Fibroblast of the aortic adventitia (primary cell): ENCODE results near the gene SIRT1. TPM values are rescaled to one million over a fixed set of nuclear protein-coding genes. Genes with fewer than 3 reads are reported as not detected.
"Not testable (repeated sequence)": the region's sequence is repeated elsewhere in the genome, so short reads cannot be mapped to it uniquely, and the experiment has no call there.

Source experiments
- DNase-seq: peaks from one replicate; pipeline ENCODE4 v3.0.0-alpha.2; 2010; ENCODE audit warnings: low read depth
- H3K4me3 ChIP-seq: 2 replicates; pipeline ENCODE4 v1.5.1; 2011; ENCODE audit warnings: low read depth, mild to moderate bottlenecking, control low read depth, low read length, moderate library complexity
- CTCF ChIP-seq: IDR thresholded peaks from 2 replicates; pipeline ENCODE4 v1.5.1; 2011; ENCODE audit warnings: mild to moderate bottlenecking, low read length, control low read depth, inconsistent platforms; ENCODE audit not compliant: insufficient read depth
- total RNA-seq: library from RNA; depleted of rRNA; stranded (reverse); fragments of >200 nt; gene quantifications from 2 replicates; pipeline ENCODE4 v1.2.3, GENCODE V29; 2012; ENCODE audit warnings: low replicate concordance

Gene SIRT1
- total RNA-seq, 1 donor, result 19.4 TPM

GRCh38 chr10:67861750-67862432 lies 22.6 kb upstream of the SIRT1 start:
- no peak for DNase-seq
- no peak overlapping the region for H3K4me3 ChIP-seq
- no peak for TF ChIP-seq CTCF

DNA sequence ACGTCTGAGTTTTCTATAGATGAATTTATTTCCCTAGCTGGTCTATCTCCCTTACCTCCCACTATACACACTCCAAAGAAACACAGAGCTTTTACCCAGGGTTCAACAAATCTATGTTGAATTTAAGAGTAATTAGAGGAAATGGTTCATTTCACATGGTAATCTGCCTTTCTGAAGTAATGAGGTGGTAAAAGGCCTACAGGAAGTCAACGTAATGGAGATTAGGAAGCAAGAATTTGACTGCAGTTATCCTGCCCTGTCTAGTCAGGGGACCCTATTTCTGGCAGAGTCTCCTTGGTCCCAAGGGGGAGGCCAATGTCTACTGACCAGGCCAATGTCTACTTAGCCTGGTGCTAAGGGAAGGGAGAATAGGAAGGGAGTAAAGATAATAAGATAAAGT lies 21.4 kb upstream of the SIRT1 start:
- TF ChIP-seq CTCF, result no peak
- no peak for DNase-seq
- H3K4me3 ChIP-seq, result no peak overlapping the region

DNA sequence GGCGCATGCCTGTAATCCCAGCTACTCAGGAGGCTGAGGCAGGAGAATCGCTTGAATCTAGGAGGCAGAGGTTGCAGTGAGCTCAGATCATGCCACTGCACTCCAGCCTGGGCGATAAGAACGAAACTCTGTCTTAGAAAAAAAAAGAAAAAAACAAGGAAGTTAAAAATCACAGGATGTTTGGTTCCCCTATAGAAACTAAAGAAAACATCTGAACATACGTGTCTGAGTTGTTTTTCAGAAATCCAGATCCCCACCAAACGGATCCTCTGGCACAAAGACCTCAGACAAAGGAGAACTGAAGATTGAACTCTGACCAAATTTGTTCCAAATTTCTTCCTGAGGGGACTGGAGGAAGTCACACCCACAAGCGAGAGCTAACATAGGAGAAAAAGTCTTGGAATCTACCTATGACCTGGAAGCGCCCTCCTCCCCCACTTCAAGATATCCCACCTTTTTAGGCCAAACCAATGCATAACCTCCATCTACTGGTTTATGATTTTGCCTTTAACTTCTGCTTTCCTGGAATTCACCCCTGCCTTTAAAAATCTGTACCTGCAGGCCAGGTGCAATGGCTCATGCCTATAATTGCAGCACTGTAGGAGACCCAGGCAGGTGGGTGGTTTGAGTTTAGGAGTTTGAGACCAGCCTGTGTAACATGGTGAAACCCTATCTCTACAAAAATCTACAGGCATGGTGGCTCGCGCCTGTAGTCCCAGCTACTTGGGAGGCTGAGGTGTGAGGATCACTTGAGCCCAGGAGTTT lies 19.7 kb upstream of the SIRT1 start:
- TF ChIP-seq CTCF, result no peak
- H3K4me3 ChIP-seq, result no peak overlapping the region
- no peak for DNase-seq

DNA sequence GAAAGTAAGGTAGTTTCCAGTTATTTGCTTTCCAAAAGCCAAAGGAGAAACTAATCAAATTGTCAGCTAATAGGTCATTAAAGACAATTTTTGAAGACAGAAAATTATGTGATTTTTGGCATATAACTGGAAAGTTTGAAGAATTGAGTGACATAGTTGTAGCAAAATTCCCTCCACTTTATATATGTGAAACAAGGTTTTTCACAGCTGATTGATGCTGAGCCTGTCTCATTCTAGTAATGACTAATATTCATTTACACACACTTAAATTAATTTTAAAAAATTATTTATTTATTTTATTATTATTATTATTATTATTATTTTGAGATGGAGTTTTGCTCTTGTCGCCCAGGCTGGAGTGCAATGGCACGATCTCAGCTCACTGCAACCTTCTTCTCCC lies 16.3 kb upstream of the SIRT1 start:
- H3K4me3 ChIP-seq, result no peak overlapping the region
- no peak for DNase-seq
- TF ChIP-seq CTCF, result no peak

DNA sequence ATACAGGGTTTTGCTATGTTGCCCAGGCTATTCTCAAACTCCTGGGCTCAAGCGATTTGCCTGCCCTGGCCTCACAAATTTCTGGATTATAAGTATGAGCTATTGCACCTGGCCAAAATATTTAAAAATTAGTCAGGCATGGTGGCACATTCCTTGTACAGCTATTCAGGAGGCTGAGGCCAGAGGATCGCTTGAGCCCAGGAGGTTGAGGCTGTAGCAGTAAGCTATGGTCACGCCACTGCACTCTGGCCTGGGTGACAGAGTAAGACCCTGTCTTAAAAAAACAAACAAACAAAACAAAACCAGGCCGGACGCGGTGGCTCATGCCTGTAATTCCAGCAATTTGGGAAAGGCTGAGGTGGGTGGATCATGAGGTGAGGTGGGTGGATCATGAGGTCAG lies 14.5 kb upstream of the SIRT1 start:
- no peak for DNase-seq
- TF ChIP-seq CTCF, result no peak
- no peak overlapping the region for H3K4me3 ChIP-seq

DNA sequence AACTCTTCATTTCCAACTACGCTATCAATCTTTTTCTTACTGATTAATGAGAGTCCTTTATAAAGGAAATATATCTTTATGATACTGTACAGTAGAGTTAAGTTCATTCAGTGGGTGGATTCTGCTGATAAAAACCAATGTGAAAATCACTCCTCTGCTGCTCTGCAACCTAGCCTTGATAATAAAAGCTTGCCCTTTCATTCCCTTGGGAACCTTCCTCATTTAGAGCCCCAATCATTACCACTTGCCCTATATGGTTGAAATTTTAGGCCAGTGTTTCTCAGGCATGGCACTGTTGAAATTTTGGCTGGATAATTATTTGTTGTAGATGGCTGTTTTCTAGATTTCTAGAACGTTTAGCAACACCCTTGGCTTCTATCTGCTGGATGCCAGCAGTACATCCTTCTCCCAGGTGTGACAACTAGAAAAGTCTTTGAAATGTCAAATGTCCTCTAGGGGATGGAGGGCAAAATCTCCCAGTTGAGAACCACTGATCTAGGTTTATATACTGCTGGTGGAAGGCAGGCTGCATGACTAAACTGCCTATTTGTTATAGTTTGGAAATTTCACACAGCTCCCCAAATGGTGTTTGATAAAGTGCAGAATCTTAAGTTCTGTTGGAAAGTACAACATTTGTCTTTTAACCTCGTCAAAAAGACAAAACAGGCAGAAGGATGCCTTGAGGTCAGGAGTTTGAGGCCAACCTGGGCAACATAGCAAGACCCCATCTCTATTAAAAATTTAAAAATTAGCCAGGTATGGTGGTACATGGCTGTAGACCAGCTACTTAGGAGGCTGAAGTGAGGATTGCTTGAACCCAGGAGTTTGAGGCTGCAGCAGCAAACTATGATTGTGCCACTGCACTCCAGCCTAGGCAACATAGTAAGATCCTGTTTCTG lies 8.9 kb upstream of the SIRT1 start:
- TF ChIP-seq CTCF, result no peak

GRCh38 chr10:67877421-67877820 lies 7.0 kb upstream of the SIRT1 start:
- DNase-seq, H3K4me3 ChIP-seq: not testable (repeated sequence)

More for the DNA sequence above, 8.9 kb upstream of the SIRT1 start:
- DNase-seq, result no peak
- H3K4me3 ChIP-seq, result no peak overlapping the region
